HG03378 (cell line): Measurements from ENCODE around the gene SLC23A3.
"Not testable (repeated sequence)": the region's sequence is repeated elsewhere in the genome, so short reads cannot be mapped to it uniquely, and the experiment has no call there.

ENCODE experiments used
- ATAC-seq: cut with Tn5 transposase; IDR thresholded peaks from one replicate; pipeline ENCODE4 v1.9.1; 2021; ENCODE audit warnings: mild to moderate bottlenecking, moderate library complexity; ENCODE audit not compliant: unreplicated experiment

The SLC23A3 gene

DNA sequence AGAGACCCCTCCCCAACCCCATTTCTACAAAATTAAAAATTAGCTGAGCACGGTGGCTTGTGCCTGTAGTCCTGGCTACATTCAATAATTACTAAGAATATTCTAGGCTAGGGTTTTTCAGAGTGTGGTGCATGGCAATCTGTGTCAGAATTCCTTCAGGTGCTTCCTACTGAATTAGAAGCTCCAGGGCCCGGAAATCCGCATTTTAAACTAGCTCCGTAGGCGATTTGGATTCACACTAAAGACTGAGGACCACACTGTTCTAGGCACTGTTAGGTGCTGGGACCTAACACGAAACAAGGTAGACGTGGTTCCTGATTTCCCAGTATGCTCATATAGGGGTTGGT lies 36.1 kb upstream of the SLC23A3 start:
- no peak for ATAC-seq

DNA sequence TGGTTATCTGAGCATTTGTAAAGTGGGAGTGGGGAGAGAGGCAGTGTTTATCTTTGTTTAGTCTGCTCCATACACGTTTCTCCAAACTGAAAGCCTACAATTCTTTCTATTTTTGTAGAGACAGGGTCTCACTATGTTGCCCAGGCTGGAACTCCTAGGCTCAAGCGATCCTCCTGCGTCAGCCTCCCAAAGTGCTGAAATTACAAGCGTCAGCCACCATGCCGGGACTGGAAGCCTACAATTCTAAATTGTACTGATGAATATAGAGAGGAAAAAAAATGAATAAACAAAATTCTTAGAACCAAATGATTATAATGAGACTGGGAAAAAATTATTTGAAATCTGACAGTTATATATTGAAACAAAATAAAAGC lies 35.3 kb upstream of the SLC23A3 start:
- ATAC-seq = no peak

DNA sequence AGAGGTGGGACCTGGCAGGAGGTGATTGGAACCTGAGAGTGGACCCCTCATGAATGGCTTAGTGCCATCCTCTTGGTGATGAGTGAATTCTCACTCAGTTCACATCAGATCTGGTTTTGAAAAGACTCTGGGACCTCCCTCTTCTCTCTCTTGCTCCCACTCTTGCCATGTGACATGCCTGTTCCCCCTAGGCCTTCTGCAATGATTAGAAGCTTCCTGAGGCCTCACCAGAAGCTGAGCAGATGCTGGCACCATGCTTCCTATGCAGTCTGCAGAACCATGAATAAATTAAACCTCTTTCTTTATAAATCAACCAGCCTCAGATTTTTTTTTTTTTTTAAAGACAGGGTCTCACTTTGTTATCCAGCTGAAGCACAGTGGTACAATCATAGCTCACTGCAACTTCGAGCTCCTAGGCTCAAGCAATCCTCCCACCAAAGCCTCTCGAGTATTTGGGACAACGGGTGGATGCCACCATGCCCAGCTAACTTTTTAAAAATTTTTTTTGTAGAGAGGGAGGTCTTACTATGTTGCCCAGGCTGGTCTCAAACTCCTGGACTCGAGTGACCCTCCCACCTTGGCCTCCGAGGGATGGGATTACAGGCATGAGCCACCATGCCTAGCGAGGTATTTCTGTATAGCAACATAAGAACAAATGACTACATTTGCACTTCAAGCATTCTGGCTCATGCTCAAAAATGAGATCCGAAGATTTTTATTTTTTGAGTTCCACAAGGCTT lies 34.8 kb upstream of the SLC23A3 start:
- no peak for ATAC-seq

DNA sequence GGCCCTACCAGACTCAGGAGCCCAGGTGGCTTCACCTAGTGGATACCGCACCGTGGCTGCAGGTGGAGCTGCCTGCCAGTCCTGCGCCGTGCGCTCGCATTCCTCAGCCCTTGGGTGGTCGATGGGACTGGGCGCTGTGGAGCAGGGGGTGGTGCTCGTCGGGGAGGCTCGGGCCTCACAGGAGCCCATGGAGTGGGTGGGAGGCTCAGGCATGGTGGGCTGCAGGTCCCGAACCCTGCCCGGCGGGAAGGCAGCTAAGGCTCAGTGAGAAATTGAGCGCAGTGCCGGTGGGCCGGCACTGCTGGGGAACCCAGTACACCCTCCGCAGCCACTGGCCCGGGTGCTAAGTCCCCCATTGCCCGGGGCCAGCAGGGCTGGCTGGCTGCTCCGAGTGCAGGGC lies 31.5 kb upstream of the SLC23A3 start:
- ATAC-seq = not testable (repeated sequence)

DNA sequence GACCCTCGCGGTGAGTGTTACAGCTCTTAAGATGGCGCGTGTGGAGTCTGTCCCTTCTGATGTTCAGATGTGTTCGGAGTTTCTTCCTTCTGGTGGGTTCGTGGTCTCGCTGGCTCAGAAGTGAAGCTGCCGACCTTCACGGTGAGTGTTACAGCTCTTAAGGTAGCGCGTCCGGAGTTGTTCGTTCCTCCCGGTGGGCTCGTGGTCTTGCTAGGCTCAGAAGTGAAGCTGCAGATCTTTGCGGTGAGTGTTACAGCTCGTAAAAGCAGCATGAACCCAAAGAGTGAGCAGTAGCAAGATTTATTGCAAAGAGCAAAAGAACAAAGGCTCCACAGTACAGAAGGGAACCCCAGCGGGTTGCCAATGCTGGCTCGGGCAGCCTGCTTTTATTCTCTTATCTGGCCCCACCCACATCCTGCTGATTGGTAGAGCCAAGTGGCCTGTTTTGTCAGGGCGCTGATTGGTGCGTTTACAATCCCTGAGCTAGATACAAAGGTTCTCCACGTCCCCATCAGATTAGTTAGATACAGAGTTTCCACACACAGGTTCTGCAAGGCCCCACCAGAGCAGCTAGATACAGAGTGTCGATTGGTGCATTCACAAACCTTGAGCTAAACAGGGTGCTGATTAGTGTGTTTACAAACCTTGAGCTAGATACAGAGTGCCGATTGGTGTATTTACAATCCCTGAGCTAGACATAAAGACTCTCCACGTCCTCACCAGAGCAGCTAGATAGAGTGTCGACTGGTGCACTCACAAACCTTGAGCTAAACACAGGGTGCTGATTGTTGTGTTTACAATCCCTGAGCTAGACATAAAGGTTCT lies 30.9 kb upstream of the SLC23A3 start:
- not testable (repeated sequence) for ATAC-seq

DNA sequence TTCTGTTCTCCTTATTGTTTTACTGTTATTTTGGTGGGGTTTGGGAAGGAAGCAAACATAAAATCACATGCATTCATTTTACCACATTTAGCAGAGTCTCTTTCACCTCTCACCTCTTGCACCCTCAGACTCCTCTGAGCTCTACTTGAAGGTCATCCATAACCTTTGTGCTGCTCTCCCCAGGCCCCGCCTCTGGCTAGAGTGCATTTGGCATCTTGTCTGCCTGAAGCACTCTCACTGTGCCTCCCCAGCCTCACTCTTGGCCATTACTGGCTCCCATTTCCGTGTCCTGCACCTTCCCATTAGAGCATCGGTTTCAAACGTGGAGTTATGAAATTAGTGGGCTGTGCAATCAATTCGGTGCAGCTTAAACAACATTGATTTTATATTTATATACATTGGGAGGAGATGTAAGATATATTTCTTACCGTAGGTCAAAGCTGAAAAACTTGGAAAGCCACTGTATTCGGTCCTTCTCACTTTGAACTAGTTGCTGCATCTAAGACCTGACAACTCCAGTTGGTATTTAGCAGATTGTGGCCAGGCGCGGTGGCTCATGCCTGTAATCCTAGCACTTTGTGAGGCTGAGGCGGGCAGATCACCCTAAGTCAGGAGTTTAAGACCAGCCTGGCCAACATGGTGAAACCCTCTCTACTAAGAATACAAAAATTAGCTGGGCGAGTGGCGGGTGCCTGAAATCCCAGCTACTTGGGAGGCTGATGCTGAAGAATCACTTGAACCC lies 29.8 kb upstream of the SLC23A3 start:
- no peak for ATAC-seq

DNA sequence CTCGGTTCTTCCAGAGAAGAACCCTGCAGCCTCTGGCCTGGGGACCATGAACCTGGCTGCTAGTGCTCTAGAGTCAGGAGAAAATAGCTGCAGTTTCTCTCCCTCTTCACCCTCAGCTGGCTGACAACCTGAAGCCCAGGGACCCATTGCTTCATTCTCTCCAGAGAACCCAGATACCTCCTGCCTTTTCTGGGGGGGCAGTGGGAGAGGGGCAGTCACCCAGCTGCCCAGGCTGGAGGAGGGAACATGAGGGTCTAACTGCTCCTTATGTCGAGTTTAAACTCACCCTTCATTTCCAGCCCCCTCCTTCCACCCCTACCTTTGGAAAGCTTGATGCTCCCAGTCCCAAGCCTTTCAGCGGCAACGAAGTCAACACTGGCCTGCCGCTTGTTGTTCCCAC lies 29.1 kb upstream of the SLC23A3 start:
- no peak for ATAC-seq

DNA sequence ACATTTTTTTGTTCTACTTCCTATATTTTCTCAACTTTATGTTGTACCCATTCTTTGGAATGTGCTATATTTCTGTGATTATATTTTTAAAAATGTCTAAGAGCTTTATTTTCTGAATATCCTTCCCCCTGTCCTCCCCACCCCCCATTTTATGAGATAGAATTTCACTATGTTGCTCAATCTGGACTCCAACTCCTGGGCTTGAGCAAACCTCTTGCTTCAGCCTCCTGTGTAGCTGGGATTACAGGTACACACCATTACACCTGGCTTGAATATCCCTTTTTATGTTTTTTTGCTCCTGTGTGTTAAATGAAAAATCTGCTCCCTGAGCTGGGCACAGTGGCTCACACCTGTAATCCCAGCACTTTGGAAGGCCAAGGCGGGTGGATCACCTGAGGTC lies 27.6 kb upstream of the SLC23A3 start:
- ATAC-seq = no peak

DNA sequence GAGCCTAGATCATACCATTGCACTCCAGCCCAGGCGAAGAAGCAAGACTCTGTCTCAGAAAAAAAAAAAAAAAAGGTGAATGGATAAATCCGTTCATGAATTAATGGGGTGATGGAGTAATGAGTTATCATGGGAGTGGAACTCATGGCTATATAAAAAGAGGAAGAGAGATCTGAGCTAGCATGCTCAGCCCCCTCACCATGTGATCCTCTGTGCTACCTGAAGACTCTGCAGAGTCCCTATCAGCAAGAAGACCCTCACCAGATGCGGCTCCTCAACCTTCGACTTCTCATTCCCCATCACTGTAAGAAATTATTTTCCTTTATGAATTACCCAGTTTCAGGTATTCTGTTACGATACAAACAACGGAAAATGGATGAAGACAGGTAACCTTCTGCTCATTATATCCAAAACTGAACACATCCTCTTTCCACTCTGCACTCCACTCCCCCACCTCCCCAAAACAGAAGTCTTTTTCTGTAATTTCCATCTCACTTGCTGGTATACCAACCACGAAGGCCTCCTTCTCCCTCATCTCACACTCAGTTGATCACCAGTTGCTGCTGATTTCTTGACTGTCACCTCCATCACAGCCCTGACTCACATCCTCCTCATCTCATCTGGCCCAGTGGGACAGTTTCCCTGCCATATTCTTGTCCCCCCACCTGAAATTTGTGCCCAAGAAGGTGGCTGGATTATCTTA lies 17.1 kb upstream of the SLC23A3 start:
- ATAC-seq = no peak

DNA sequence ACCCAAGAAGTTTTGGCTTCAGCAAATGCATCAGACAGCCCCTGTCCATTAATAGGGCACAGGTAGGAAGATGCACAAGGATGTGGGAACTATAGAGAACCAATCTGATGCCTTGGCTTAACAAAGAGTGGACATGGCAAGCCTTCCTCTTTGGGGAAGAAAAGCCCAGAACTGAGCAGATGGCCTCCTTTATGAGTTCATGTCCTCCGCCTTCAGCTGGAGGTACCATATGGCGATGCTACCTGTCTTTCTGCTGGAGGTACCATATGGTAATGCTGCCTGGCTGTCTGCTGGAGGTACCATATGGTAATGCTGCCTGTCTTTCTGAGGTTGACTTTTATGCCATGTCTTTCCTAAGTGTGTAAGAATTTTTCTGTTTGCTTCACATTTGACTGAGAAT lies 14.3 kb upstream of the SLC23A3 start:
- ATAC-seq = no peak

DNA sequence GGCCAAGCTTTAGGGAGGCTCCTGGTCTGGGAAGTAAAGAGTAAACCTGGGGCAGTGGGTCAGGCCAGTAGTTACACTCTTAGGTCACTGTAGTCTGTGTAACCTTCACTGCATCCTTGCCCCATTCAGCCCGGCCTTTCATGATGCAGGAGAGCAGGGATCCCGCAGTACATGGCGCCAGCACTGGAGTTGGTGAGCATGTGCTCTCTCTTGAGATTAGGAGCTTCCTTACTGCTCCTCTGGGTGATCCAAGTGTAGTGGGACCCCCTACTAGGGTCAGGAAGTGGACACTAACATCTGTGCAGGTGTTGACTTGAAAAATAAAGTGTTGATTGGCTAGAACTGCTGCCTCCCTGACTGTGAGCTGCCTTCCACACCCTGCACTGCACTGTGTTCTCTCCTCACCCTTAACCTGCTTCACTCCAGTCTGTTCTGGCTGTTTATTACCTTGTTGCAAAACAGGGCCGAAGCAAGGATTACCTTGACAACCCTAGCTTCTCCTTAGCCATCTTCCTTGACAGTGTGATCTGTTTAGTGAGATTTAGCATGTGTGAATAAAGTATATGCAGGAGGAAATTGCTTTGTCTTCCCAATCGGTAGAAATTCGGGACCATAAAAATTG lies 13.4 kb upstream of the SLC23A3 start:
- no peak for ATAC-seq

DNA sequence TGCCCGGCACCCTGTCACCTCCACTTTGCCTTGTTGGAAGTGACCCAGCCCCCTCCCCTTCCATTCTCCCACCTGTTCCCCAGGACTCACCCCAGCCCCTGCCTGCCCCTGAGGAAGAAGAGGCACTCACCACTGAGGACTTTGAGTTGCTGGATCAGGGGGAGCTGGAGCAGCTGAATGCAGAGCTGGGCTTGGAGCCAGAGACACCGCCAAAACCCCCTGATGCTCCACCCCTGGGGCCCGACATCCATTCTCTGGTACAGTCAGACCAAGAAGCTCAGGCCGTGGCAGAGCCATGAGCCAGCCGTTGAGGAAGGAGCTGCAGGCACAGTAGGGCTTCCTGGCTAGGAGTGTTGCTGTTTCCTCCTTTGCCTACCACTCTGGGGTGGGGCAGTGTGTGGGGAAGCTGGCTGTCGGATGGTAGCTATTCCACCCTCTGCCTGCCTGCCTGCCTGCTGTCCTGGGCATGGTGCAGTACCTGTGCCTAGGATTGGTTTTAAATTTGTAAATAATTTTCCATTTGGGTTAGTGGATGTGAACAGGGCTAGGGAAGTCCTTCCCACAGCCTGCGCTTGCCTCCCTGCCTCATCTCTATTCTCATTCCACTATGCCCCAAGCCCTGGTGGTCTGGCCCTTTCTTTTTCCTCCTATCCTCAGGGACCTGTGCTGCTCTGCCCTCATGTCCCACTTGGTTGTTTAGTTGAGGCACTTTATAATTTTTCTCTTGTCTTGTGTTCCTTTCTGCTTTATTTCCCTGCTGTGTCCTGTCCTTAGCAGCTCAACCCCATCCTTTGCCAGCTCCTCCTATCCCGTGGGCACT lies 12.7 kb upstream of the SLC23A3 start:
- ATAC-seq = no peak

DNA sequence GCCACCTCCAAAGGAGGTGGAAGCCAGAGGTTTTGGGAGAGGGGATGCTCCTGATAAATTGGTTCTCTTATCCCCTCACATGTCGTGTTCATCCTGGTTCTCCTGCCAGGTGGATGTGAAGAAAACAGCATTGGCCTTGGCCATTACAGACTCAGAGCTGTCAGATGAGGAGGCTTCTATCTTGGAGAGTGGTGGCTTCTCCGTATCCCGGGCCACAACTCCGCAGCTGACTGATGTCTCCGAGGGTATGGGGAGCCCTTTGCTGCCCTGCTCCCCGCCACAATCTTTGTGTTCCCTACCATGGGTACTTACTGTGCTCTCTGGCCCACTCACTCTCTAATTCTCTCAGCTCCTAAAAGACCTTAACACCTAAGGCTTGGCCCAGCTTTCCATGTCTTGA lies 11.7 kb upstream of the SLC23A3 start:
- ATAC-seq = no peak

DNA sequence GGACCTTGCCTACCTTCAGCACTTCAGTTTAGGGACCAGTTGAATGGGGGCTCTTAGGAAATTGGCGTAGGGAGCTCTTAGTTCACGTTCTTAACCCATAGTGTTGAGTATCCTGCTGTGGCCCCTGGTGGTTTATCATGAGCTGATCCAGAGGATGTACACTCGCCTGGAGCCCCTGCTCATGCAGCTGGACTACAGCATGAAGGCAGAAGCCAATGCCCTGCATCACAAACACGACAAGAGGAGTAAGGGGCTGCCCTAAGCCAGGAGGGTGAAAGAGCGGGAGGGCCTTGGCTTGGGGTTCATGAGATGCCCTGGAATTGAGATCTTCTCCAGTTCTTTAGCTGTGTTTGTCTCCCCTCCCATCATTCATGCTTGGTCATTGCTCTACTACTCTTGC lies 11.1 kb upstream of the SLC23A3 start:
- no peak for ATAC-seq

DNA sequence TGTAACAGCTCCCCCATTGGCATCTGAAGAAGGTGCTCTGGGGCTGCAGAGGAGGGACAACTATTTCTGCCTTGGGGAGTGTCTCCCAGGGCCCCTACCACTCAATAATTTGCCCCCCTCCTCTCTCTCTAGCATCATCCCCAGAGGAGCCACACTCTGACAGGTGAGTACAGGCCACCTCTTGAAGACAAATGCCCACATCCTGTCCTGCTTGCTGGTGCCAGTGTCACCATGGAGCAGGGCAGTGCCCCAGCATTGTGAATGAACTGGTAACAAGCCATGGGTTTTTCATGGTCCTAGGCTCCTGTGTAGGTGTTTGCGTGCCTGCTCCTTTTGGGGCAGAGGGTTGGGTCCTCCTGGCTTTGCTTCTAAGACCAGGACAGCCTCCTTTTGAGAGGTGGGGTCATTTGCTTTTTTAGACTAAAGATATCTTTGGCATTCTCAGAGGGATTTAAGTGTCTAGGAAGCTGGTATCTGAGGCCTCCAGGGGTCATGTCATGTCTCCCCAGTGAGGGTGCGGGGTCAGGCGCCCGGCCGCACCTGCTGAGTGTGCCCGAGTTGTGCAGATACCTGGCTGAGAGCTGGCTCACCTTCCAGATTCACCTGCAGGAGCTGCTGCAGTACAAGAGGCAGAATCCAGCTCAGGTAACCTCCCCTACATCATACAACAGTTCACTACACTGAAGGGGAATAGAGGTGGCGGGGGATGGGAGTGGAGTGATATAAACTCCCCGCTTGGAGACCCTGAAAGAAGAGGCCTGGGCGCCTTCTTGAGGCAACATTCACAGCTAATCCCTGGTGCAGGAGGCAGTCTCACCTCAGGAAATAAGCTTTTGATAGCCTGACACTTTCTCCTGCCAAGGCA lies 10.0 kb upstream of the SLC23A3 start:
- ATAC-seq = no peak

DNA sequence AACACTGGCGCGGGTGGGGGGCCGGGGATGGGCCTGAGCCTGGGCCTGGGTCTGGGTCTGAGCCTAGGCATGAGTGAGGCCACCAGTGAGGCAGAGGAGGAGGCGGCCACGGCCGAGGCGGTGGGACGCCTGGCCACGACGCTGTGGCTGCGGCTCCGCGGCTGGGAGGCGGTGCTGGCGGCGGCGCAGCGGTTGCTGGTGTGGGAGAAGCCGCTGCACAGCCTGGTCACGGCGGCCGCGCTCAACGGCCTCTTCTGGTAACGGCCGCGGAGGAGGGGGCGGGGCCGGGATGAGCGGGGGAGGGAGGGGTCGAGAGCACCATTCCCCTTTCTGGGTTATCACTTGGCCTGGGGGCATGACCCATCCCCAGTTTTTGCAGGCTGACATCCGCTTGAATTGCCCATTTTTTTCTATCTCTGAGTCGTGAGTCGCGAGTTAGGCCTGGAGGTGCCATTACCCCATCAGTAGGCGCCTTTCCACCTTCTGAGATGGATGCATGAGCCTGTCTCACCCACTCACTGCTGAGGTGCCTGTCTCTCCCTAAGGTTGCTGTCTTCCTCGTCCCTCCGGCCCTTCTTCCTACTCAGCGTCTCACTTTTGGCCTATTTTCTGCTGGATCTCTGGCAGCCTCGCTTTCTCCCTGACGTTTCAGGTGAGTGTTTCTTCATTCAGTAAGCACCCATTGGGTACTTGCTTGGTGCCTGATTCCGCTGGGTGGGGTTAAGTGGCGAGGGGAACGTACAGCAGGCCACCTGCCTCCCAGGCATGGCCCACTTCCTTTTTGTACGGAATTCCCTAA lies 8.7 kb upstream of the SLC23A3 start:
- no peak for ATAC-seq

DNA sequence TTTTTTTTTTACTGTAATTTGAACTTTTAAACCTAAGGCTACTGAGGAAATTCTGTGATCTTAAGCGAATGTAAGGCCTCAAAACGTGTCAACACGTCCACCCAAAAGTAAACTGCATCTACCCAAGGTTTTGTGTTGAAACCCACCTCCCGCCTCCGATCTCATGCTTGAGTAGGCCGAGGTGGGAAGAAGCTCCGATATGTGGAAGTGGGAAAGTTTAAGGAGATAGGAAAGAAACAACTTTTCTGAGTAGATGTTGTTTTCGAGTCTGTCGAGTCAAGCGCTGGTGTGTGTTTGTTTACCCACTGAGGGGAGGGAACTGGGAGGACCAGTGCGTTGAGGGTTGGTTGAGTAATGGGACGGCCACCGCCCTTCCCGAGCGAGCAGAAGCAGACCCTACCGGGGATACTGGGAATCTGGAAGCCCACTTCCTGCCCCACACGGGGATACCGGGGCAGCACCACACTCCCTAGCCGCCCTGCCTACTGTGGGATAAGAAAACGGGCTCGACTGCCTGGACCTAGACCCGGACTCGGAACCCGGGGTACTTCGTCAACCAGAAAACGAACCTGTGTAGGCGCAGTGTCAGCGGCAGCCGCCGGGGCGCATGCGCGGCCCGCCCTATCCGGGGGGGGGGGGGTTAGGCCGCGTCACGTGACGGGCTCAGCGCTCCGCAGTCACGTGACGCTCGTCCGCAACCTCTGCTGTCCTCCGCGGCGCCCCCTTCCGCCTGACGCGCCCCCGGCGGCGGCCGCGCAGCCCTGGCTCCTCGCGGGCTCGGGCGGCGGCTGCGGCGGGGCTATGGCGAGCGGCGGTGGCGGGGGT lies 7.9 kb upstream of the SLC23A3 start, which contains the start of gene RETREG2:
TSS of gene RETREG2 (plus strand) at position 724 of the 825 bp plus-strand sequence. CDS start at position 802, 78 bp downstream.
- ATAC-seq = peak; percentile 35
